ENCODE results near the gene CCHCR1. TPM values are rescaled to one million over a fixed set of nuclear protein-coding genes. Genes with fewer than 3 reads are reported as not detected.

The CCHCR1 gene
- polyA plus RNA-seq, 3 donors, result 2.2 to 8.4 (median 2.8) TPM

DNA sequence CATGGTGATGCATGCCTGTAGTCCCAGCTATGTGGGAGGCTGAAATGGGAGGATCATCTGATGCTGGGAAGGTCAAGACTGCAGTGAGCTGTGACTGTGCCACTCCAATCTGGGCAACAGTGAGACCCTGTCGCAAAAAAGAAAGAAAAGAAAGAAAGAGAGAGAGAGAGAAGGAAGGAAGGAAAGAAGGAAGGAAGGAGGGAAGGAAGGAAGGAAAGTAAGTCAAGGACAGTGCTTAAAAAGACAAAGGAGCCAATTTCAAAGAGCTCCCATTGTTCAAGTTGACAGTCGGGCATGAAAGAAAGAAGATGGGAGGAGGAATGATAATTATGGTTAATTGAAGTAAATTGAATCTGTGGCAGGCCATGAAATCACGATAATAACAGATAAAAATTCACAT lies 61.4 kb downstream of the CCHCR1 start:
- DNase-seq, result no peak

DNA sequence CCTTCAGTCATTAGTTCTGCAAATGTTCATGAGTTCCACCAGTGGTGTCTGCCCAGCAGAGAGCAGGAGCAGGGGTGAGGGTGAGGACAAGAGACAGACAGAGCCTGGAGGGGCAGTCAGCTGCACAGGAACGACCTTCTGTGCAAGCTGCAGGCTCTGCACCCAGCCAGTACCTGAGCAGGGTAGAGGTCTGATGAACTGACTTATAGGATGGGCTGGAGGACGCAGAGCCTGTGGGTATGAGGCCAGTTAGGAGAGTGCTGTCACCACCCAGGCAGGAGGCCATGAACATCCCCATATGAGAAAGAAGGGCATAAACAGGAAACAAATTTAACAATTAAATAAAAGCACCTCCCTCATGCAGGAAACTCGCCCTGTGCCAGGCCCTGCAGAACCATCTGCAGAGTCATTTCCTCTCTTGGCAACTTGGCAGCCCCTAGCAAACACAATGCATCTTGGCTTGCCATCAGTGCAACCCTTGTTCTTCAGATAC lies 63.2 kb downstream of the CCHCR1 start:
- intact Hi-C loops (cut with micrococcal nuclease), result no loop called here
- peaks cover 0 to 2% of the 10 kb centered on the region in 2 donors for H3K36me3 Mint-ChIP-seq

More for the DNA sequence above, 61.4 kb downstream of the CCHCR1 start:
- Mint-ChIP-seq H3K27ac (peak overlapping the region in 1 of 7 donors; percentile 28), H3K27me3 (ENCODE audit: low read depth in 3 of 3) (peaks cover 0 to 3% (median 1%) of the 10 kb centered on the region in 3 donors), H3K4me3 (no peak overlapping the region), H3K36me3 (peaks cover 0 to 2% of the 10 kb centered on the region in 2 donors), H3K9me3 (no peaks in the 10 kb centered on the region), H3K4me1 (peaks cover 41% of the 10 kb centered on the region)
- peaks cover 25 to 35% of the 10 kb centered on the region in 2 donors for H3K4me1 ChIP-seq (ENCODE audit: control insufficient read depth in 1 of 2, insufficient read depth in 2 of 2, low read length in 2 of 2)
- 80% methylated on average over 1 of the region's 3 CpGs for WGBS (ENCODE audit: insufficient coverage)
- H3K79me2 ChIP-seq (ENCODE audit: insufficient read depth, low read length), result no peaks in the 10 kb centered on the region
- no peak overlapping the region for H3K4me3 ChIP-seq (replicated peaks in 1 of 3; ENCODE audit: low read depth in 2 of 3, low read length in 3 of 3)
- intact Hi-C loops (cut with micrococcal nuclease), result no loop called here
- no peaks in the 10 kb centered on the region for H3K9me3 ChIP-seq (replicated peaks in 1 of 2; ENCODE audit: control insufficient read depth in 1 of 2, insufficient read depth in 1 of 2, low read length in 2 of 2)
- H2AFZ ChIP-seq (ENCODE audit: insufficient read depth, low read depth, low read length, poor library complexity, severe bottlenecking), result no peak overlapping the region
- H3K36me3 ChIP-seq (replicated peaks in 1 of 2; ENCODE audit: control insufficient read depth in 1 of 2, insufficient read depth in 2 of 2, low read length in 2 of 2), result no peaks in the 10 kb centered on the region
- H3K27ac ChIP-seq (ENCODE audit: low read depth in 1 of 2, low read length in 2 of 2), result no peak overlapping the region
- no peak overlapping the region for H3K9ac ChIP-seq (ENCODE audit: insufficient read depth, low read length, poor library complexity, severe bottlenecking)
- no peaks in the 10 kb centered on the region for H3K27me3 ChIP-seq (ENCODE audit: control insufficient read depth in 2 of 2, insufficient read depth in 2 of 2, low read length in 2 of 2)
- TF ChIP-seq, protein P1, sequence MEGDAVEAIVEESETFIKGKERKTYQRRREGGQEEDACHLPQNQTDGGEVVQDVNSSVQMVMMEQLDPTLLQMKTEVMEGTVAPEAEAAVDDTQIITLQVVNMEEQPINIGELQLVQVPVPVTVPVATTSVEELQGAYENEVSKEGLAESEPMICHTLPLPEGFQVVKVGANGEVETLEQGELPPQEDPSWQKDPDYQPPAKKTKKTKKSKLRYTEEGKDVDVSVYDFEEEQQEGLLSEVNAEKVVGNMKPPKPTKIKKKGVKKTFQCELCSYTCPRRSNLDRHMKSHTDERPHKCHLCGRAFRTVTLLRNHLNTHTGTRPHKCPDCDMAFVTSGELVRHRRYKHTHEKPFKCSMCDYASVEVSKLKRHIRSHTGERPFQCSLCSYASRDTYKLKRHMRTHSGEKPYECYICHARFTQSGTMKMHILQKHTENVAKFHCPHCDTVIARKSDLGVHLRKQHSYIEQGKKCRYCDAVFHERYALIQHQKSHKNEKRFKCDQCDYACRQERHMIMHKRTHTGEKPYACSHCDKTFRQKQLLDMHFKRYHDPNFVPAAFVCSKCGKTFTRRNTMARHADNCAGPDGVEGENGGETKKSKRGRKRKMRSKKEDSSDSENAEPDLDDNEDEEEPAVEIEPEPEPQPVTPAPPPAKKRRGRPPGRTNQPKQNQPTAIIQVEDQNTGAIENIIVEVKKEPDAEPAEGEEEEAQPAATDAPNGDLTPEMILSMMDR (IDR thresholded peaks at IDR 0.05), result no peak
- no peak overlapping the region for H3K4me2 ChIP-seq (replicated peaks; ENCODE audit: extremely low read depth, low read length, poor library complexity, severe bottlenecking)
- H4K20me1 ChIP-seq (ENCODE audit: insufficient read depth, low read length), result no peaks in the 10 kb centered on the region

More for the DNA sequence above, 63.2 kb downstream of the CCHCR1 start:
- TF ChIP-seq, protein P1 (IDR thresholded peaks at IDR 0.05), result no peak
- Mint-ChIP-seq H3K27ac (peak overlapping the region; percentile 52 to 86 (median 83)), H3K4me1 (peaks cover 41% of the 10 kb centered on the region), H3K9me3 (peaks cover 0 to 3% (median 0%) of the 10 kb centered on the region in 7 donors), H3K27me3 (ENCODE audit: low read depth in 3 of 3) (peaks cover 0 to 3% (median 1%) of the 10 kb centered on the region in 3 donors), H3K4me3 (peak overlapping the region; percentile 64 to 78)
- peak in 2 of 3 donors; percentile 17 to 24 for DNase-seq
- Histone ChIP-seq H3K79me2 (ENCODE audit: insufficient read depth, low read length) (no peaks in the 10 kb centered on the region), H3K27me3 (ENCODE audit: control insufficient read depth in 2 of 2, insufficient read depth in 2 of 2, low read length in 2 of 2) (no peaks in the 10 kb centered on the region), H3K4me1 (ENCODE audit: control insufficient read depth in 1 of 2, insufficient read depth in 2 of 2, low read length in 2 of 2) (peaks cover 25 to 35% of the 10 kb centered on the region in 2 donors), H3K36me3 (replicated peaks in 1 of 2; ENCODE audit: control insufficient read depth in 1 of 2, insufficient read depth in 2 of 2, low read length in 2 of 2) (no peaks in the 10 kb centered on the region), H3K27ac (ENCODE audit: low read depth in 1 of 2, low read length in 2 of 2) (peak overlapping the region; percentile 25 to 71), H4K20me1 (ENCODE audit: insufficient read depth, low read length) (no peaks in the 10 kb centered on the region), H2AFZ (ENCODE audit: insufficient read depth, low read depth, low read length, poor library complexity, severe bottlenecking) (peak overlapping the region; percentile 87), H3K9ac (ENCODE audit: insufficient read depth, low read length, poor library complexity, severe bottlenecking) (no peak overlapping the region), H3K4me2 (replicated peaks; ENCODE audit: extremely low read depth, low read length, poor library complexity, severe bottlenecking) (peak overlapping the region; percentile 69), H3K9me3 (replicated peaks in 1 of 2; ENCODE audit: control insufficient read depth in 1 of 2, insufficient read depth in 1 of 2, low read length in 2 of 2) (no peaks in the 10 kb centered on the region), H3K4me3 (replicated peaks in 1 of 3; ENCODE audit: low read depth in 2 of 3, low read length in 3 of 3) (peak overlapping the region in 1 of 3 experiments; percentile 57)
- WGBS (ENCODE audit: insufficient coverage), result 0% methylated on average over 3 of the region's 3 CpGs
